Activated CD4-positive, alpha-beta T cell treated with anti-CD3 and anti-CD28 coated beads for 36 hours (primary cell): ENCODE measurements around the gene ANO6. TPM values are rescaled to one million over a fixed set of nuclear protein-coding genes. Genes with fewer than 3 reads are reported as not detected.

Experiments
- ATAC-seq: fragments of 200-7000 bp; cut with Tn5 transposase; one replicate; pipeline ENCODE4 v1.10.0; 2021; ENCODE audit warnings: mild to moderate bottlenecking, moderate library complexity
- CTCF ChIA-PET: fragments of 350-600 bp; sonication (Branson Sonifier 250); formaldehyde crosslinking; loops from one replicate; lab custom pipeline; 2021; ENCODE audit warnings: antibody characterized with exemption; lab: Charles Lee
- POLR2A ChIA-PET: fragments of 350-600 bp; sonication (Branson Sonifier 250); formaldehyde crosslinking; loops from one replicate; lab custom pipeline; 2021; ENCODE audit warnings: antibody characterized with exemption, inconsistent platforms; lab: Charles Lee
- DNase-seq: peaks from one replicate; pipeline ENCODE4 v3.0.0-alpha.2; 2020
- H3K27ac Mint-ChIP-seq: one replicate; pipeline ENCODE4 v1.8.0; 2021; ENCODE audit warnings: mixed read lengths
- H3K27me3 Mint-ChIP-seq: one replicate; pipeline ENCODE4 v1.8.0; 2021; ENCODE audit warnings: mixed read lengths
- H3K36me3 Mint-ChIP-seq: one replicate; pipeline ENCODE4 v1.8.0; 2021; ENCODE audit warnings: low read depth, mixed read lengths
- H3K4me1 Mint-ChIP-seq: one replicate; pipeline ENCODE4 v1.8.0; 2021; ENCODE audit warnings: mixed read lengths
- H3K4me3 Mint-ChIP-seq: one replicate; pipeline ENCODE4 v1.8.0; 2021; ENCODE audit warnings: mild to moderate bottlenecking, moderate library complexity, mixed read lengths
- H3K9me3 Mint-ChIP-seq: one replicate; pipeline ENCODE4 v1.8.0; 2021; ENCODE audit warnings: low read depth, mixed read lengths
- intact Hi-C, 2 experiments: fragments of 100-400 bp; cut with DNase I in 1 of 2; cut with micrococcal nuclease in 1 of 2; formaldehyde crosslinking; loops; one replicate each; pipeline versions ENCODE4 v1.14.2 to v1.15.1; 2022 to 2024; cut with DNase I, micrococcal nuclease
- total RNA-seq, 2 experiments: library from RNA; stranded (reverse); gene quantifications; one replicate each; pipeline ENCODE4 v1.2.3, GENCODE V29; 2021

The ANO6 gene
- total RNA-seq, 2 experiments from 2014 or later, result 18.7 to 20.3 TPM

- DNase-seq (no peak), ATAC-seq (no peak)
- intact Hi-C loops, result no loop called here
- H3K27me3 Mint-ChIP-seq, result no peaks in the 10 kb centered on the region
- no peak overlapping the region for H3K27ac Mint-ChIP-seq
- POLR2A ChIA-PET, result no interaction called here
- no peaks in the 10 kb centered on the region for H3K9me3 Mint-ChIP-seq
- CTCF ChIA-PET, result interaction anchor here (1.0 kb wide), 1 partner anchor 222 kb away, joined by 3 read pairs; no protein-coding TSS in a partner anchor
- H3K36me3 Mint-ChIP-seq, result peaks cover 28% of the 10 kb centered on the region
- no peak overlapping the region for H3K4me3 Mint-ChIP-seq
- H3K4me1 Mint-ChIP-seq, result peaks cover 7% of the 10 kb centered on the region
Observed at GRCh38 chr12:45411626-45412025, 195.7 kb downstream of the ANO6 start.

GRCh38 chr12:45415393-45415817 lies 199.5 kb downstream of the ANO6 start:
- Mint-ChIP-seq H3K27ac (no peak overlapping the region), H3K27me3 (no peaks in the 10 kb centered on the region), H3K9me3 (no peaks in the 10 kb centered on the region), H3K4me3 (no peak overlapping the region), H3K4me1 (peaks cover 7% of the 10 kb centered on the region), H3K36me3 (peaks cover 16% of the 10 kb centered on the region)
- peak; percentile 64 for DNase-seq
- intact Hi-C loops, result no loop called here
- CTCF ChIA-PET, result no interaction called here
- POLR2A ChIA-PET, result no interaction called here
- ATAC-seq, result peak; percentile 99

DNA sequence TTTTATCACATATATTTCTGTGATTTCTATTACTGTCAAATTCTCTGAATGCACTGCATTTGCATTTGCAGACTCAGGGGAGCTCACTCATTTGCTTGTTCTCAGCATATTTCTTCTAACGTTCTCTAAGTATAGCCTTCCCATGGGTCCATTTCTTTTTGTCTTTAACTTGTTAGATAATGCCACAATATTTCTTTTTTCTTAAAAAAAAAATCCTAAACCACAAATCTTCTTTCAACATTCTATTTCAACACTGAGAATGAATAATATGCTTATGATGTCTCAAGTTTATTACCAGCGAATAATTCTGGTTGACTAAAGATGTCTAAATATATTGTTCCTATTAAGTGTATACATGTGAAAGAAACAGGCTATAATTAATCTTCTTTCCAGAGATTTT lies 200.2 kb downstream of the ANO6 start:
- POLR2A ChIA-PET, result no interaction called here
- ATAC-seq (no peak), DNase-seq (no peak)
- Mint-ChIP-seq H3K36me3 (peaks cover 15% of the 10 kb centered on the region), H3K27ac (no peak overlapping the region), H3K4me1 (peaks cover 7% of the 10 kb centered on the region), H3K4me3 (no peak overlapping the region), H3K27me3 (no peaks in the 10 kb centered on the region), H3K9me3 (no peaks in the 10 kb centered on the region)
- CTCF ChIA-PET, result no interaction called here
- intact Hi-C loops, result no loop called here

DNA sequence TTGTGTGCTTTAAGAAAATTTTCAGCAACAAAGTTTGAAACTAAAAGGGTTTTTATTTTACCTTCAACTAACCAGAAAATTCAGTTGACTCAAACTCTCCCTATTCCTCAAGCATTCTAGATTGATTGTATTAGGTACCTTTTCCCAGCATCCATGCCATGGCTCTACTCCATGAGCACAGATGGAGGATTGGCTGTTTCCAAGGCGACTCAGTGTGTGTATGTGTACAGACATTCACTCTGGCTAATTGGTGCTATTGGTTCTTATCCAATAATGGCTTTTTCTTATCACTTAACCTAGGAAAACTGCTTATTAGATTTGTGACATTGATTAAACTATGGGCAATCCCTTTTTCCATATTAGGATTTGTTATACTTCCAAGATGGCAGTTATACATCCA lies 202.6 kb downstream of the ANO6 start:
- Mint-ChIP-seq H3K36me3 (peaks cover 22% of the 10 kb centered on the region), H3K9me3 (no peaks in the 10 kb centered on the region), H3K4me1 (peaks cover 7% of the 10 kb centered on the region), H3K27me3 (no peaks in the 10 kb centered on the region), H3K4me3 (no peak overlapping the region), H3K27ac (no peak overlapping the region)
- DNase-seq (no peak), ATAC-seq (no peak)
- intact Hi-C loops, result no loop called here
- CTCF ChIA-PET, result interaction anchor here (1.3 kb wide), 1 partner anchor 9 kb away, joined by 4 read pairs; no protein-coding TSS in a partner anchor
- POLR2A ChIA-PET, result no interaction called here

DNA sequence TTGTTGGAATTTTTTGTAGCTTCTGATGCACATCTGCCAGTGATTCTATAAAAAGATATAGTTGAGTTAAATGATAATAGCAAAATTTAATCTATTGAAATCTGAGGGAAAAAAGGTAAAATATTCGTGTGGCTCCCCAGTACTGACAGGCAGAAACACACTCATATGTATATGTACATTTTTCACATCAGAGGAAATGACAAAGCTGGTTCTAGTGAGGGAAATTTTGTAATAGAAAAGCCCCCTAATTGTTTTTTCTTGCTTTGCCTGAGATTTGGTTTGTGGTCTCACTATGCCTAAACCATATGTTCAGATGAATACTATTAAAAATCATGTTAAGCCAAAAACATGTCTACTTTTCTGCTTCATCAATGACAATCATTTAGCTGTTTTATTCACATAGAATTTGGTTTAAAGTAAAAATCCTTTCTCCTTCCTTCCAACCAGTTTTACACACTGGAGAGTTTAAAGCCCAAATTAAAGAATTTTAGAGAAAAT lies 203.5 kb downstream of the ANO6 start:
- H3K4me1 Mint-ChIP-seq, result peaks cover 7% of the 10 kb centered on the region
- H3K27me3 Mint-ChIP-seq, result no peaks in the 10 kb centered on the region
- POLR2A ChIA-PET, result no interaction called here
- H3K36me3 Mint-ChIP-seq, result peaks cover 28% of the 10 kb centered on the region
- ATAC-seq (no peak), DNase-seq (no peak)
- CTCF ChIA-PET, result interaction anchor here (0.6 to 1.3 kb wide), 3 partner anchors 10 to 155 kb away, joined by 3 to 4 read pairs (median 3); no protein-coding TSS in a partner anchor
- H3K9me3 Mint-ChIP-seq, result no peaks in the 10 kb centered on the region
- intact Hi-C loops, result no loop called here
- H3K27ac Mint-ChIP-seq, result no peak overlapping the region
- H3K4me3 Mint-ChIP-seq, result no peak overlapping the region

- DNase-seq, result no peak
- Mint-ChIP-seq H3K4me1 (no peaks in the 10 kb centered on the region), H3K27ac (no peak overlapping the region), H3K27me3 (no peaks in the 10 kb centered on the region), H3K36me3 (peaks cover 38% of the 10 kb centered on the region), H3K4me3 (no peak overlapping the region), H3K9me3 (no peaks in the 10 kb centered on the region)
- CTCF ChIA-PET, result no interaction called here
- POLR2A ChIA-PET, result no interaction called here
- no peak for ATAC-seq
- intact Hi-C loops, result no loop called here
Observed at GRCh38 chr12:45421736-45422135, 205.8 kb downstream of the ANO6 start.

DNA sequence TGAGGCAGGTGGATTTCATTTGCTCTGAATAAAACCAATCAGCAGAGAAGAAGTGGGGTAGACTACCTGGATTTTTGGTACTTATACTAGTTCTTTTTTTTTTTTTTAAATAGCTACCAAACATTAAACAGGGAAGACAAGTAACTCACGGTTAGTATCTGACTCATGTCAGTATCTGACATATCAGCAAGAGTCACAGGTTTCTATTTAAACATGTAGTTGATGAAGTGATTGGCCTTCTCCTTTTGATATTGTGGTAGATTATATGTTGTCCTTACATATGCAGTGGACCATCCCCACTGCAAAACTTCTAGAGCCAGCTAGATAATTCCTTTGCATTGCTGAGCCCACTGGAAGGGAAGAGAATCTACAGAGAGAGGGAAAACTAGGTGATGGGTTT lies 208.0 kb downstream of the ANO6 start:
- POLR2A ChIA-PET, result no interaction called here
- CTCF ChIA-PET, result interaction anchor here (1.6 kb wide), 1 partner anchor 227 kb away, joined by 3 read pairs; no protein-coding TSS in a partner anchor

GRCh38 chr12:45425426-45425825 lies 209.5 kb downstream of the ANO6 start:
- no peak for DNase-seq
- H3K4me3 Mint-ChIP-seq, result no peak overlapping the region
- no peaks in the 10 kb centered on the region for H3K27me3 Mint-ChIP-seq
- no peak for ATAC-seq
- ChIA-PET CTCF (no interaction called here), POLR2A (no interaction called here)
- no peaks in the 10 kb centered on the region for H3K9me3 Mint-ChIP-seq
- H3K27ac Mint-ChIP-seq, result no peak overlapping the region
- peaks cover 6% of the 10 kb centered on the region for H3K4me1 Mint-ChIP-seq
- intact Hi-C loops, result no loop called here
- H3K36me3 Mint-ChIP-seq, result peaks cover 46% of the 10 kb centered on the region

More for the DNA sequence above, 208.0 kb downstream of the ANO6 start:
- H3K36me3 Mint-ChIP-seq, result peaks cover 43% of the 10 kb centered on the region
- no peaks in the 10 kb centered on the region for H3K27me3 Mint-ChIP-seq
- H3K4me1 Mint-ChIP-seq, result peaks cover 1% of the 10 kb centered on the region
- H3K9me3 Mint-ChIP-seq, result no peaks in the 10 kb centered on the region
- no peak overlapping the region for H3K4me3 Mint-ChIP-seq
- H3K27ac Mint-ChIP-seq, result peak overlapping the region; percentile 49
- no peak for DNase-seq
- intact Hi-C loops, result no loop called here
- peak; percentile 51 for ATAC-seq

DNA sequence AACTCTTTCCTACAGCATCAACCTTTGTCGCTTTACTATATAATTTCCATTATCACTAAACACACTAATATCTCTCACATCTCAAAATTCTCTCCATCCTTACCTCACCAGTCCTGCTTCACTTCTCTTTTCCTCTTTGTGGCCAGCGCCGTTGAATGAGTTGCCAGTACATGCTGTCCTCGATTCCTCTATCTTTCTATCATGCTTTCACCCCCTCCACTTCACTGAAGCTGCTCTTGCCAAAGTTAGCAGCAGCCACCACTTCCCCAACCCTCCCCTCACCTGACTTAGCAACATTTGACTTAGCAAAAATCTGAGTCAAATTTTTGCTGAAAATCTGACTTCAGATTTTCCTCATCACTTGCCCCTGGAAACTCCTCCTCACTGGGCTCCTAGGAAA lies 210.4 kb downstream of the ANO6 start:
- H3K36me3 Mint-ChIP-seq, result peaks cover 46% of the 10 kb centered on the region
- no peaks in the 10 kb centered on the region for H3K9me3 Mint-ChIP-seq
- no peak for DNase-seq
- peaks cover 6% of the 10 kb centered on the region for H3K4me1 Mint-ChIP-seq
- H3K27ac Mint-ChIP-seq, result no peak overlapping the region
- intact Hi-C loops, result no loop called here
- no peak overlapping the region for H3K4me3 Mint-ChIP-seq
- H3K27me3 Mint-ChIP-seq, result no peaks in the 10 kb centered on the region
- no peak for ATAC-seq
- POLR2A ChIA-PET, result no interaction called here
- CTCF ChIA-PET, result no interaction called here

DNA sequence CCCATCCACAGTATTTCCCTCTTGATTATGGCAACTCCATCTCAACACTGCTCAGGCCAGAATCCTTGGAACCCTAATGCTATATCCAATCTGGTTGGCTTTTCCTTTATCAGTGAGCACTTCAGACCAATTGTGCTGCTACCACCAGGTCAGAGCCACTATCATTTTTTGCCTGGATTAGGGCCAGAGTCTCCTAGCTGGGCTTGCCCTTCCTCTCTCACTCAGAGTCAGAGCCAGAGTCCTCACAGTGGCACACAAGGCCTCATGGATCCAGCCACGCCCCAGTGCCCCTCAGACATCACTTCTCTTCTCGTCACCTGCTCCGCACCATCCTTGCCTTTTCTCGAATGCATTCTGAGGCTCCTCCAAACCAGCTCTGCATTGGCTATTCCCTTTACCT lies 211.1 kb downstream of the ANO6 start:
- Mint-ChIP-seq H3K27ac (no peak overlapping the region), H3K27me3 (no peaks in the 10 kb centered on the region), H3K4me3 (no peak overlapping the region), H3K36me3 (peaks cover 46% of the 10 kb centered on the region), H3K9me3 (no peaks in the 10 kb centered on the region), H3K4me1 (peaks cover 6% of the 10 kb centered on the region)
- intact Hi-C loops, result no loop called here
- ATAC-seq (no peak), DNase-seq (no peak)
- ChIA-PET POLR2A (interaction anchor here (0.6 kb wide), 1 partner anchor 19 kb away, joined by 3 read pairs; no protein-coding TSS in a partner anchor), CTCF (no interaction called here)

DNA sequence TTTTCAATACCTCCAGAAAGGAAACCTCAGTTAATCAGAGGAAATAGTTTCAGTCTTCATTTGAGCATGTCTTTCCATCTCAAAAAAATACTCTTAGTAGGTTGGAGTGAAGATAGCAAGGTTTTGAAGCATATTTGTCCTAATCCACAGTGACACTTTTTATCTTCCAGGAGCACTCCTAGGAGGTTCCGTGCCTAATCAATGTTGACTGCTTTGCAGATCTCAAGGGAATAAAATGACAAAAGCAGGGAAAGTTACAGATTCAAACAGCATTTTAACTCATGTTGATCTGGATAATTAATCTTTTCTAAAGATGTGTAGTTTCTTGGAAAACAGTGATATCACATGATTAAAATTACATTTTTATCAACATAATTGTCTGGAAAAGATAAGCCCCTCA lies 213.9 kb downstream of the ANO6 start:
- CTCF ChIA-PET, result no interaction called here
- peaks cover 25% of the 10 kb centered on the region for H3K36me3 Mint-ChIP-seq
- no peaks in the 10 kb centered on the region for H3K27me3 Mint-ChIP-seq
- H3K4me1 Mint-ChIP-seq, result peaks cover 6% of the 10 kb centered on the region
- no peak overlapping the region for H3K27ac Mint-ChIP-seq
- H3K9me3 Mint-ChIP-seq, result no peaks in the 10 kb centered on the region
- DNase-seq (no peak), ATAC-seq (no peak)
- H3K4me3 Mint-ChIP-seq, result no peak overlapping the region
- POLR2A ChIA-PET, result interaction anchor here (0.6 kb wide), 1 partner anchor 229 kb away, joined by 9 read pairs; no protein-coding TSS in a partner anchor
- intact Hi-C loops, result no loop called here

GRCh38 chr12:45431126-45431525 lies 215.2 kb downstream of the ANO6 start:
- DNase-seq, result no peak
- no peaks in the 10 kb centered on the region for H3K9me3 Mint-ChIP-seq
- no peaks in the 10 kb centered on the region for H3K27me3 Mint-ChIP-seq
- intact Hi-C loops, result no loop called here
- no peak overlapping the region for H3K4me3 Mint-ChIP-seq
- ATAC-seq, result no peak
- H3K4me1 Mint-ChIP-seq, result peaks cover 6% of the 10 kb centered on the region
- CTCF ChIA-PET, result interaction anchor here (1.7 kb wide), 1 partner anchor 260 kb away, joined by 5 read pairs; no protein-coding TSS in a partner anchor
- H3K27ac Mint-ChIP-seq, result no peak overlapping the region
- peaks cover 18% of the 10 kb centered on the region for H3K36me3 Mint-ChIP-seq
- POLR2A ChIA-PET, result no interaction called here
